CD14-positive monocyte (primary cell): ENCODE measurements around the gene TEX13D. TPM values are rescaled to one million over a fixed set of nuclear protein-coding genes. Genes with fewer than 3 reads are reported as not detected.

Source experiments
- DNase-seq, 3 donors: peaks; one replicate each; pipeline ENCODE4 v3.0.0-alpha.2; 2011 to 2022
- H2AFZ ChIP-seq: 2 replicates; pipeline ENCODE4 v1.6.0; 2012; ENCODE audit warnings: mild to moderate bottlenecking, low read depth, low read length, inconsistent platforms; ENCODE audit not compliant: insufficient read depth, poor library complexity, severe bottlenecking
- H3K27ac ChIP-seq, 2 donors: 1 replicate in 1 of 2; 2 replicates in 1 of 2; pipeline ENCODE4 v1.5.1; 2012 to 2013; ENCODE audit warnings: low read length in 2 of 2, control low read depth in 1 of 2, inconsistent platforms in 1 of 2, low read depth in 1 of 2, mild to moderate bottlenecking in 1 of 2
- H3K27me3 ChIP-seq, 2 donors: one replicate each; pipeline versions ENCODE4 v1.6.0 to v1.6.1; 2011 to 2013; ENCODE audit warnings: low read length in 2 of 2; ENCODE audit not compliant: control insufficient read depth in 2 of 2, insufficient read depth in 2 of 2
- H3K36me3 ChIP-seq, 2 donors: replicated peaks in 1 of 2; 1 replicate in 1 of 2; 2 replicates in 1 of 2; pipeline versions ENCODE4 v1.5.1 to v1.6.1; 2012 to 2013; ENCODE audit warnings: low read length in 2 of 2, control low read depth in 1 of 2, inconsistent platforms in 1 of 2, mild to moderate bottlenecking in 1 of 2; ENCODE audit not compliant: insufficient read depth in 2 of 2, control insufficient read depth in 1 of 2
- H3K4me1 ChIP-seq, 2 donors: 1 replicate in 1 of 2; 2 replicates in 1 of 2; pipeline versions ENCODE4 v1.5.1 to v1.6.1; 2012 to 2013; ENCODE audit warnings: low read length in 2 of 2, control low read depth in 1 of 2, inconsistent platforms in 1 of 2, mild to moderate bottlenecking in 1 of 2, moderate library complexity in 1 of 2; ENCODE audit not compliant: insufficient read depth in 2 of 2, control insufficient read depth in 1 of 2
- H3K4me2 ChIP-seq: replicated peaks from 2 replicates; pipeline ENCODE3; 2012; ENCODE audit warnings: low read length, moderate library complexity, mild to moderate bottlenecking; ENCODE audit not compliant: poor library complexity, severe bottlenecking; ENCODE audit errors: extremely low read depth
- H3K4me3 ChIP-seq, 3 experiments: fragments of 200-600 bp in 1 of 3; sonication (generic) in 1 of 3; replicated peaks in 1 of 3; 1 replicate in 2 of 3; 2 replicates in 1 of 3; pipeline ENCODE4 v1.5.1; 2011 to 2013; ENCODE audit warnings: low read length in 3 of 3, mild to moderate bottlenecking in 3 of 3, control low read depth in 2 of 3, low read depth in 2 of 3, inconsistent platforms in 1 of 3, moderate library complexity in 1 of 3
- H3K79me2 ChIP-seq: 2 replicates; pipeline ENCODE4 v1.6.0; 2012; ENCODE audit warnings: mild to moderate bottlenecking, control low read depth, inconsistent platforms, low read length, moderate library complexity; ENCODE audit not compliant: insufficient read depth
- H3K9ac ChIP-seq: 2 replicates; pipeline ENCODE4 v1.6.0; 2017; ENCODE audit warnings: low read length, mild to moderate bottlenecking; ENCODE audit not compliant: insufficient read depth, poor library complexity, severe bottlenecking
- H3K9me3 ChIP-seq, 2 donors: replicated peaks in 1 of 2; 1 replicate in 1 of 2; 2 replicates in 1 of 2; pipeline versions ENCODE4 v1.5.1 to v1.6.1; 2012 to 2013; ENCODE audit warnings: low read length in 2 of 2, control low read depth in 1 of 2; ENCODE audit not compliant: control insufficient read depth in 1 of 2, insufficient read depth in 1 of 2
- H4K20me1 ChIP-seq: 2 replicates; pipeline ENCODE4 v1.6.0; 2012; ENCODE audit warnings: mild to moderate bottlenecking, low read length, control low read depth, moderate library complexity; ENCODE audit not compliant: insufficient read depth
- H3K27ac Mint-ChIP-seq, 7 donors: one replicate each; pipeline ENCODE4 v1.8.0; 2020; ENCODE audit warnings: mild to moderate bottlenecking in 7 of 7, mixed read lengths in 7 of 7, moderate library complexity in 6 of 7, inconsistent platforms in 2 of 7
- H3K27me3 Mint-ChIP-seq, 3 donors: one replicate each; pipeline ENCODE4 v1.8.0; 2021 to 2022; ENCODE audit warnings: low read depth in 3 of 3, mild to moderate bottlenecking in 3 of 3, mixed read lengths in 3 of 3, moderate library complexity in 3 of 3, inconsistent platforms in 1 of 3
- H3K36me3 Mint-ChIP-seq, 2 donors: one replicate each; pipeline ENCODE4 v1.8.0; 2020; ENCODE audit warnings: mixed read lengths in 2 of 2, inconsistent platforms in 1 of 2, mild to moderate bottlenecking in 1 of 2
- H3K4me1 Mint-ChIP-seq: one replicate; pipeline ENCODE4 v1.8.0; 2020; ENCODE audit warnings: mild to moderate bottlenecking, mixed read lengths
- H3K4me3 Mint-ChIP-seq, 2 donors: one replicate each; pipeline ENCODE4 v1.8.0; 2020; ENCODE audit warnings: mild to moderate bottlenecking in 2 of 2, mixed read lengths in 2 of 2, moderate library complexity in 1 of 2
- H3K9me3 Mint-ChIP-seq, 7 donors: one replicate each; pipeline ENCODE4 v1.8.0; 2020 to 2022; ENCODE audit warnings: mixed read lengths in 7 of 7, mild to moderate bottlenecking in 6 of 7, moderate library complexity in 6 of 7, inconsistent platforms in 2 of 7
- WGBS: methylation state at CpG from one replicate; pipeline ENCODE4 v1.1.5; 2013; ENCODE audit warnings: missing lambda C conversion rate; ENCODE audit not compliant: insufficient coverage; 5-methylcytosine and 5-hydroxymethylcytosine counted together
- intact Hi-C, 2 donors: fragments of 100-400 bp; cut with micrococcal nuclease; formaldehyde crosslinking; loops; one replicate each; pipeline versions ENCODE4 v1.15.0 to v1.15.1; 2023
- polyA plus RNA-seq, 3 donors: library from polyadenylated mRNA; depleted of rRNA in 1 of 3; unstranded in 2 of 3; stranded (reverse) in 1 of 3; fragments of 300-500 nt in 2 of 3; fragments of >200 nt in 1 of 3; fragmentation: Illumina TruSeq in 2 of 3; gene quantifications; 1 replicate in 2 of 3; 2 replicates in 1 of 3; pipeline ENCODE4 v1.2.3, GENCODE V29; 2012 to 2021
- TF ChIP-seq, protein P1 (sequence below): fragments of 200-600 bp; IDR thresholded peaks from one replicate; pipeline ENCODE4 v1.8.0; 2022; ENCODE audit warnings: antibody characterized with exemption, mild to moderate bottlenecking

The TEX13D gene
- polyA plus RNA-seq, 3 donors = not detected

DNA sequence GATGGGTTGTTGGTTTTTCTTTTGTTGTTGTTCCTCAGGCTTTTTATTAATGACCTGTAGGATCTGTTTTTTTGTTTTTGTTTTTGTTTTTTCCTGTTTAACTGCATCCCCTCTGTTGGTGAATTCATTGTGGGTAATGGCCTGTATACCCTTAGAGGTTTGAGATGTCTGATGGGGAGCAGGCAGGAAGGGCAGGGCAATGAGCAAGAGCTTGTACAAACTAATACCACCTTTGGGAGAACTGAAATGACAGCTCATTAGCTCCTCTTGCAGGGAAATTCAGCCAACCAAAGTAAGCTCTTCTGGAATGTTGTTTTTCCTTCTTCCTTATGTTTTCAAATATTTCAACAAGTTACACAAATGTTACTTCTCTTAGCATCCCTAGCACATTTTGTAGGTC, 37.3 kb downstream of the TEX13D start:
- Histone ChIP-seq H3K4me3 (no peak overlapping the region), H3K79me2 (no peaks in the 10 kb centered on the region), H3K36me3 (no peaks in the 10 kb centered on the region), H3K9me3 (no peaks in the 10 kb centered on the region), H3K27me3 (no peaks in the 10 kb centered on the region), H3K4me1 (no peaks in the 10 kb centered on the region), H4K20me1 (no peaks in the 10 kb centered on the region), H3K4me2 (no peak overlapping the region), H2AFZ (no peak overlapping the region), H3K9ac (no peak overlapping the region), H3K27ac (no peak overlapping the region)
- intact Hi-C loops = no loop called here
- Mint-ChIP-seq H3K9me3 (no peaks in the 10 kb centered on the region), H3K27me3 (peaks cover 0 to 5% (median 1%) of the 10 kb centered on the region in 3 donors), H3K36me3 (no peaks in the 10 kb centered on the region), H3K4me1 (no peaks in the 10 kb centered on the region), H3K27ac (peak overlapping the region in 1 of 7 donors; percentile 32), H3K4me3 (no peak overlapping the region)
- TF ChIP-seq, protein P1, sequence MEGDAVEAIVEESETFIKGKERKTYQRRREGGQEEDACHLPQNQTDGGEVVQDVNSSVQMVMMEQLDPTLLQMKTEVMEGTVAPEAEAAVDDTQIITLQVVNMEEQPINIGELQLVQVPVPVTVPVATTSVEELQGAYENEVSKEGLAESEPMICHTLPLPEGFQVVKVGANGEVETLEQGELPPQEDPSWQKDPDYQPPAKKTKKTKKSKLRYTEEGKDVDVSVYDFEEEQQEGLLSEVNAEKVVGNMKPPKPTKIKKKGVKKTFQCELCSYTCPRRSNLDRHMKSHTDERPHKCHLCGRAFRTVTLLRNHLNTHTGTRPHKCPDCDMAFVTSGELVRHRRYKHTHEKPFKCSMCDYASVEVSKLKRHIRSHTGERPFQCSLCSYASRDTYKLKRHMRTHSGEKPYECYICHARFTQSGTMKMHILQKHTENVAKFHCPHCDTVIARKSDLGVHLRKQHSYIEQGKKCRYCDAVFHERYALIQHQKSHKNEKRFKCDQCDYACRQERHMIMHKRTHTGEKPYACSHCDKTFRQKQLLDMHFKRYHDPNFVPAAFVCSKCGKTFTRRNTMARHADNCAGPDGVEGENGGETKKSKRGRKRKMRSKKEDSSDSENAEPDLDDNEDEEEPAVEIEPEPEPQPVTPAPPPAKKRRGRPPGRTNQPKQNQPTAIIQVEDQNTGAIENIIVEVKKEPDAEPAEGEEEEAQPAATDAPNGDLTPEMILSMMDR = no peak
- DNase-seq = no peak

DNA sequence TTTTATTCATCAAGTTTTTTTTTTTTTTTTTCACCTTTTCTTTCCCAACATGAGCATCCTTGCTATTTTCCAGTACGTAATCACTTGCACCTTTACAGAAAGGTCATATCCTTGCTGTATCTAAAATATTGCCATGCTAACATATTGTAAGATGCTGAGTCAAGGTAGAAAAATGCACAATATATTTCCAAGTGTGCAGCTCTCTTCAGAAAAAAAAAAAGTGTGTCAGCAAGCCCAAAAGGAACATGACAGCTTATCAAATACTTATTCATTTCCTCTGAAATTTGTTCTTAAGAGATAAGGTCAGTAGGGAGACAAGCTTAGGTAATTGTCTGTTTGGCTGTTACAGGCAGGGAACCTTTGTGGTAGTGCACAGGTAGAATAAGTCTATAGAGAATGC, 40.9 kb downstream of the TEX13D start:
- WGBS = no CpG with 5 or more reads among the region's 1 CpG
- no peak overlapping the region for H3K4me3 Mint-ChIP-seq
- H3K9me3 ChIP-seq = no peaks in the 10 kb centered on the region
- no peak overlapping the region for H3K27ac ChIP-seq
- H3K36me3 Mint-ChIP-seq = no peaks in the 10 kb centered on the region
- intact Hi-C loops = no loop called here
- H2AFZ ChIP-seq = no peak overlapping the region
- no peak for DNase-seq
- no peak overlapping the region for H3K9ac ChIP-seq
- H3K27ac Mint-ChIP-seq = no peak overlapping the region
- no peaks in the 10 kb centered on the region for H3K9me3 Mint-ChIP-seq
- TF ChIP-seq, protein P1 = no peak
- no peaks in the 10 kb centered on the region for H4K20me1 ChIP-seq
- no peaks in the 10 kb centered on the region for H3K4me1 Mint-ChIP-seq
- peaks cover 0 to 2% (median 1%) of the 10 kb centered on the region in 3 donors for H3K27me3 Mint-ChIP-seq
- no peaks in the 10 kb centered on the region for H3K27me3 ChIP-seq
- H3K4me2 ChIP-seq = no peak overlapping the region
- H3K4me1 ChIP-seq = no peaks in the 10 kb centered on the region
- H3K36me3 ChIP-seq = no peaks in the 10 kb centered on the region
- no peak overlapping the region for H3K4me3 ChIP-seq
- no peaks in the 10 kb centered on the region for H3K79me2 ChIP-seq
